GDM1 (cell line): ENCODE measurements around the gene NPC2.
"Not testable (repeated sequence)": the region's sequence is repeated elsewhere in the genome, so short reads cannot be mapped to it uniquely, and the experiment has no call there.

ENCODE experiments used
- DNase-seq: peaks from one replicate; lab custom pipeline; 2025; lab: John Stamatoyannopoulos, UW

NPC2 gene

GRCh38 chr14:74492776-74493342 is at the start of gene NPC2:
NPC2 (minus strand) TSS chr14:74493305; CDS start chr14:74493274, 31 bp downstream.
- DNase-seq = no peak

- DNase-seq = no peak
These were observed 49.1 kb upstream of the NPC2 start for GRCh38 chr14:74542056-74542685.

DNA sequence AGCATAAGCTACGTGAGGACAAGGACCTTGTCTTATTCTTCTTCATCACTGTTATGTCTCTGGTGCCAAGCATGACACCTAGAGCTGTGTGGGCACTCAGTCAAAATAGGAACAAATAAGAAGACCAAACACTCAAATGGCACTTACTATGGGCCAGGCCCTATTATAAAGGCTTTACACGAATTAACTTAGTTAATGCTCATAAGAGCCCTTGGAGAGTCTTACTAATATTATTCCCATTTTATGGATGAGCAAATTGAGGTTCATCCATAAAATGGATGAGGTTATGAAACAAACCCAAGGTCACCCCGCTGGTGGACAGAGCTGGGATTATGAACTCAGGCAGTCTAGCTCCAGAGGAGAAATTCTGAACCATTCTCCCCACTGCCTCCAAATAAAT is 48.1 kb upstream of the NPC2 start:
- DNase-seq = no peak

DNA sequence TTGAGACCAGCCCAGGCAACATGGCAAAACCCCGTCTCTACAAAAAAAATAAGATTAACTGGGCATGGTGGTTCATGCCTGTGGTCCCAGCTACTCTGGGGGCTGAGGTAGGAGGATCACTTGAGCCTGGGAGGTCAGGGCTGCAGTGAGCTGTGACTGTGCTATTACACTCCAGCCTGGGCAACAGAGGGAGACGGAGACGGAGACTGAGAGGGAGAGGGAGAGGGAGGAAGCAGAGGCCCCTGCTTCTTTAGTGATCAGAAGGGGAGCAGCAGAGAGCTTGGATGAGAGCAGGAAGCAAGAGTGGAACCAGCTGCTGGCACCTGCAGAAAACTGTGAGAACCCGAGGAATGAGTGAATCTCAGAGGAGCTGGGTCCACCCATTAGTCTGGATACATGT is 46.4 kb upstream of the NPC2 start:
- no peak for DNase-seq

GRCh38 chr14:74538411-74539391 is 45.6 kb upstream of the NPC2 start:
- DNase-seq = no peak

- not testable (repeated sequence) for DNase-seq
These were observed 43.2 kb upstream of the NPC2 start for GRCh38 chr14:74536336-74536735.

DNA sequence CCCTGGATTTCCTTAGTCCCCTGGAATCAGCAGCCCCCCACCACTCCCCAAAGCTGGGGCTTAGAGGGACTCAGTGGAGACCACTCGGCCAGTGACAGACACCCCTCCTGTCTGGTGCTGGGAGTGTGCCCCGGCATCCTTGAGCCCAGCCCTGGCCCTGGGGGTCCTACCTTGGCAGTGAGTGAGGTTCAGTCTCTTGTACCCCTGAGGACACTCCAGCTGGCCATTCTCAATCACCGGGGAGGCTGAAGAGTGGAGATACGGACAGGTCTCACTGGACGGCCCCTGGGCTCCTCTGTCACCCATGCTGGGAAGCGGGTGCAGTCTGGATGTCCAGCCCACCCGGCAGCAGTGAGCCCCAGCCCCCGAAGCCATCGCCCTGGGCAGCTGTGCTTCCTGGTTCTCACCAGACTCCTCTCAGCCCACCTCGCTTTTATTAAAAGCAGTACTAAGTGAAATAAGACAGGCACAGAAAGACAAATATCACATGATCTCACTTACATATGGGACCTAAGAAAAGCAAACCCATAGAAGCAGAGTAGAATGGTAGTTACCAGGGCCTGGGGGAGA is 42.7 kb upstream of the NPC2 start:
- DNase-seq = no peak

GRCh38 chr14:74533576-74533975 is 40.5 kb upstream of the NPC2 start:
- no peak for DNase-seq

DNA sequence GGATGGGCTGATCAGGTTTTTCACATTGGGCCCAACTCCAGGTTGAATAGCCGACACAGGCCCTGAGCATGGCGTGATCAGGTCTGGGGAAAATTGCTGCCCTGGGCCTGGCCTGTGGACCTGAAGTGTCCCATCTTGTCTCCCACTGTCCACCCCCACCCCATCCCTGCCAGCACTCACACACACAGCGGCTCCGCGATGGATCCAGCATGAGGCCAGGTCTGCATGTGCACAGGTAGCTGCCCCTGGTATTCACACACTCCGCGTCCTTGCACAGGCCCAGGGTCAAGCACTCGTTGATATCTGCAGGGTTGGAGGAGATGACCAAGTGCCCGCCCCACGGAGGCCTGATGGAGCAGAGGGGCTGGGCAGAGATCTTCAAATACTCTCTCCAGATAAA is 39.1 kb upstream of the NPC2 start:
- no peak for DNase-seq

GRCh38 chr14:74531467-74531866 is 38.4 kb upstream of the NPC2 start:
- no peak for DNase-seq

- DNase-seq = no peak
These were observed 37.9 kb upstream of the NPC2 start for GRCh38 chr14:74531006-74531405.

DNA sequence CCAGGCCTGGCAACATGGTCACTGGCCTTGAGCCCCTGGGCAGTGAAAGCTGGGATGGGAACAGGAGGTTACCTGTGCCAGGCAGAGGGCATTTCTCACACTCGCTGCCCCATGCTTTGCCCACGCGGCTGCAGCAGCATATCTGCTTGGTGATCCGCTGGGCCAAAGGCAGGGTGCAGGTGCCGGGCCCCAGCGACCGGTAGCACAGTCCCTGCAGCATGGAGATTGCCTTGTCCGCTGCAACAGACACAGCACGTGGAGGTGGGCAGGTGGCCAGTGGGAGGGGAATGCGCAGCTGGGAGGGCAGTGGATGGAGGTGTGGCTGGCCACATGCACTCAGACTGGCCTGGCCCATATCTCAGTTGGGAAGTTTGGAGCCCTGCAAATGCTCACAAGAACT is 35.8 kb upstream of the NPC2 start:
- DNase-seq = no peak

GRCh38 chr14:74528406-74528805 is 35.3 kb upstream of the NPC2 start:
- DNase-seq = no peak

DNA sequence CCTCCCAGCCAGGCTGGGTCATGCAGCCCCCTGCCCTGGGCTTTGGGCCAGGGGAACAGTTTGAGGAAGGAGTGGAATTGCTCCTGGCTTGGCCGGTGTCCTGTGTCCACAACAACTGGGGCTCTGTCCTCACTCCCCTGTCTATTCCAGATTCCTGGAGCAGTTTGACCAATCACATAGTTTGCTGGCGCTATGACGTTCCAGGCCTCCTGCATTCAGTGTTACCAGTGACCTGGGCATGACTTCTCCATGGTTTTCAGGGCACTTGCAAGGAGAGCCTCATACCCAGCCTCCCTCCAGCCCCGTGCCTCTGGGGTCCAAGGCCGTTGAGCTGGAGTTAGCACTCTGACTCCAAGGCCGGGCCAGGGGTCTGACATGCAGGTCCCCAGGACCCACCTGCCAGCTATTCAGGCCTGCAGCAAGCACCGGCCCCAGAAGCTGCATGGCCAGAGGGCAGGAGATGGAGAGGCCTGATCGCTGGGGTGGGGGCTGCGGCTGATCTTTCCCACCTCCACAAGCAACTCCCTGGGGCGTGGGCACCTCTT is 34.7 kb upstream of the NPC2 start:
- DNase-seq = no peak

GRCh38 chr14:74526854-74527585 is 33.9 kb upstream of the NPC2 start:
- no peak for DNase-seq

GRCh38 chr14:74525361-74525851 is 32.3 kb upstream of the NPC2 start:
- DNase-seq = no peak

DNA sequence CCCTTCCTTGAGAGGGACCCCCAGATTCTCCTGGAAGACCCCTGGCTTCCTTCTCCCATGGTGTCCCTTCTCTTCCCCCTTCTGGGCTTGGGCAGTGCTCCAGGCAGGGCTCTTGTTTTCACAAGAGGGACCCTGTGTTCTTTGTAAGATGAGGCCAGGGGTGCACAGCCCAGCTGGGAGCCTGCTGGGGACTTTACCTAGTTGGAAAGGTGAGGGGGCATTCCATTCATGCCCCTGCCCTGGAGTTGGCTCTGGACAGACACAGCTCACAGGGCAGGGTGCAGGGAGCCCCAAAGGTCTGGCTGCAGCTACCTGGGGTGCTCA is 31.7 kb upstream of the NPC2 start:
- no peak for DNase-seq

- no peak for DNase-seq
These were observed 31.1 kb upstream of the NPC2 start for GRCh38 chr14:74524076-74524811.

DNA sequence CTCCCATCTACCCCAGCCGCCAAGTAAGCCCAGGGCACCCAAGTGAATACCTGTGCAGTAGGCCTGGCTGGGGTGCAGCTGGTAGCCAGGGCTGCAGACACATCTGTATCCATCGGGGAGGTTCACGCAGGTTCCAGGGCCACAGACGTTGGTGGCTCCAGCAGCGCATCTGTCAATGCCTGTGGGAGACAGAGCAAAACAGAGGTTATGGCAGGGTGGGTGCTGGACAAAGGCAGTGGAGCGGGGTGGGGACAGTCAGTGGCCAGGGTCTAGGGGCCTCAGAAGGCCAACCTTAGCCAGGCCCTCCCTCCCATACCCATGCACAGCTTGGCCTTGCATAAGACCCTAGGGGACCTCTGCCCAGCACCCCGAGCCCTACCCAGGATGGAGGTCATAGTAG is 29.6 kb upstream of the NPC2 start:
- DNase-seq = no peak

- no peak for DNase-seq
These were observed 28.7 kb upstream of the NPC2 start for GRCh38 chr14:74521756-74522155.
